Kidney (tissue), 22 donors: ENCODE results near the gene MAGEB16. TPM values are rescaled to one million over a fixed set of nuclear protein-coding genes. Genes with fewer than 3 reads are reported as not detected.

Experiments
- DNase-seq, 5 donors: peaks; one replicate each; pipeline ENCODE4 v3.0.0-alpha.2; 2013 to 2020
- FAIRE-seq: peaks from 2 replicates; lab custom pipeline; 2012; peaks lifted over from hg19 to GRCh38; lab: Jason Lieb, UNC
- H3K27ac ChIP-seq, 2 donors: one replicate each; pipeline ENCODE4 v1.7.0; 2013; ENCODE audit warnings: low read depth in 2 of 2, low read length in 2 of 2, inconsistent platforms in 1 of 2
- H3K27me3 ChIP-seq: one replicate; pipeline ENCODE4 v1.7.1; 2013; ENCODE audit warnings: low read length, inconsistent platforms; ENCODE audit not compliant: control insufficient read depth, insufficient read depth
- H3K36me3 ChIP-seq, 3 donors: one replicate each; pipeline versions ENCODE4 v1.7.0 to v1.7.1; 2013; ENCODE audit warnings: low read length in 3 of 3, control low read depth in 1 of 3, inconsistent platforms in 1 of 3; ENCODE audit not compliant: insufficient read depth in 3 of 3, control insufficient read depth in 2 of 3
- H3K4me1 ChIP-seq, 3 donors: one replicate each; pipeline versions ENCODE4 v1.7.0 to v1.7.1; 2013; ENCODE audit warnings: low read length in 3 of 3, inconsistent platforms in 1 of 3, low read depth in 1 of 3; ENCODE audit not compliant: control insufficient read depth in 2 of 3, insufficient read depth in 2 of 3
- H3K4me3 ChIP-seq, 3 donors: one replicate each; pipeline versions ENCODE4 v1.7.0 to v1.8.1; 2013; ENCODE audit warnings: low read length in 3 of 3, control low read depth in 1 of 3, inconsistent platforms in 1 of 3
- H3K9ac ChIP-seq, 3 donors: one replicate each; pipeline versions ENCODE4 v1.7.0 to v1.7.1; 2013; ENCODE audit warnings: low read length in 3 of 3, control low read depth in 1 of 3, inconsistent platforms in 1 of 3
- H3K9me3 ChIP-seq, 3 donors: one replicate each; pipeline versions ENCODE4 v1.7.0 to v1.7.1; 2013; ENCODE audit warnings: low read length in 3 of 3, control low read depth in 1 of 3, inconsistent platforms in 1 of 3; ENCODE audit not compliant: control insufficient read depth in 2 of 3, insufficient read depth in 1 of 3
- intact Hi-C: fragments of 100-400 bp; cut with DNase I; formaldehyde crosslinking; loops from one replicate; pipeline ENCODE4 v1.11.1; 2022
- long read RNA-seq, 10 donors: library from polyadenylated mRNA in 1 of 10; unstranded in 1 of 10; transcript quantifications; one replicate each; pipeline ENCODE4 v2.0.0 and lab custom pipeline, GENCODE V29; 2021 to 2026
- polyA plus RNA-seq: library from polyadenylated mRNA; stranded (reverse); fragments of 350-450 nt; fragmentation: Illumina TruSeq; extraction: RNeasy Lipid Tissue Mini Kit (QIAGEN cat#74804); gene quantifications from one replicate; pipeline ENCODE4 v1.2.3, GENCODE V29; 2014; ENCODE audit warnings: low read depth, low replicate concordance; ENCODE audit not compliant: insufficient read depth
- total RNA-seq: library from RNA; stranded (reverse); fragmentation: NEBNext Ultra II Directional; extraction: Animal tissue kit (Norgen Biotek cat#: 25700); gene quantifications from one replicate; pipeline ENCODE4 v1.2.1, GENCODE V29; 2021
- TF ChIP-seq, protein P1 (sequence below): IDR thresholded peaks from 3 replicates; pipeline ENCODE4 v1.5.1; 2012; ENCODE audit warnings: mild to moderate bottlenecking, moderate library complexity, borderline replicate concordance; ENCODE audit not compliant: insufficient read depth; ENCODE audit errors: extremely low read depth
- donor health status: control.
- donor health status: control.
- donor health status: control.
- donor health status: control.
- donor health status: control.
- donor health status: DM: yes; HTN: yes; CAD: no.
- donor health status: Normal renal cell carcinoma (clear cell type).

Gene MAGEB16
- not detected for total RNA-seq
- polyA plus RNA-seq, result not detected
- long read RNA-seq, donor 1, result 0 reads
- long read RNA-seq, donor 2, result 0 reads
- long read RNA-seq, donor 3, result 0 reads
- long read RNA-seq, donor 4, result 0 reads
- long read RNA-seq, donor 5, result 0 reads
- long read RNA-seq, donor 6, result 0 reads
- long read RNA-seq, donor 7, result 0 reads
- long read RNA-seq, donor 8, result 0 reads
- long read RNA-seq, donor 9, result 0 reads
- long read RNA-seq, donor 10, result 0 reads

DNA sequence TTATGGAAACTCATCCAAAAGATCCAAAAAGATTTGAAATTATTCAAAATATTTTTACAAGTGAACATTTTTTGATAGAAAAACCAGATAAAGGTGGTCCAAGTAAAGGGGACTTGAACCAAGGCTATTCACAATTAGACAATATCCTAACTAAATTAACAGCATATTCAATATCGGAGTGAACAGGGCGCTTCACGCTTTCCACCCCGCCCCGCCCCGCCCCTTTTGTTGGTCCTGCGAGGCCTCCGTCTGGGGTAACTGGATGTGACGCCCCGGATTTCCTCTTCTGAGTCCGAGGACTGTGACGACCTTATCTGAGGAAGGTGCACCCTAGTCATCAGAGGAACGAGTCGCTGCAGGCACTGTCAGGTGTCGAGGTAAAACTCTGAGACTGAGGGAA, at the start of gene MAGEB16:
MAGEB16 (plus strand) TSS at position 301 of the 400 bp plus-strand sequence. CDS start 3,855 bp downstream, outside the sequence.
- no peak for FAIRE-seq
- H3K36me3 ChIP-seq, result no peaks in the 10 kb centered on the region
- DNase-seq, result no peak

DNA sequence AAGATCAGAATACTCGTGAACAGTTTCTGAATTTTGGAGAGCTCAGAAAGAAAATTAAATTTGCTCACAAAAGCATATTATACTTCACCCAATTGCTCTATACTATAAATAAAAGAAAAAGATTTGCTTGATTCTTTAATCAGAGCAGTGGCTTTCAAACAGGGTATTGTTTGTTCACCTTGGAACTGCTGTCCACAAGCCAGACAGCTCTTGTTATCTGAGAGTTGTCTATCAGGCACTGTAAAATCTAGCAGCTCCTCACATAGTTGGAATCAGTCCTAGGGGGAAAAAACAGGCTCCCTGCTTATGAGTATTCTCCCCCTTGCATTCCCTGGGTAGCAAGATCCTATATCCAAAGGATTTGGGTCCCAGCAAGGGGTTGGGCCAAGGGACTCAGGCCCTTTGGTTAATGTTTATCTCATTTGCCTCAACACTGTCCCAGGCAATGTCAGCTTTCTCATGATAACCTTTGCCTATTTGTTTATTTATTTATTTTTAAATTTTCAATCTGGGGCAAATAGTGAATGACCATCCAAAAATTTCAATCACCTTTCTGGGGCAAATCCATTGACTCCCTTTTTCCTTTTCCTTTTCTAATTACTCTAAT, 24.1 kb upstream of the MAGEB16 start:
- no peaks in the 10 kb centered on the region for H3K9me3 ChIP-seq
- H3K36me3 ChIP-seq, result no peaks in the 10 kb centered on the region
- FAIRE-seq, result no peak
- no peaks in the 10 kb centered on the region for H3K27me3 ChIP-seq
- intact Hi-C loops, result no loop called here
- no peak overlapping the region for H3K27ac ChIP-seq
- no peak for DNase-seq
- TF ChIP-seq, protein P1, sequence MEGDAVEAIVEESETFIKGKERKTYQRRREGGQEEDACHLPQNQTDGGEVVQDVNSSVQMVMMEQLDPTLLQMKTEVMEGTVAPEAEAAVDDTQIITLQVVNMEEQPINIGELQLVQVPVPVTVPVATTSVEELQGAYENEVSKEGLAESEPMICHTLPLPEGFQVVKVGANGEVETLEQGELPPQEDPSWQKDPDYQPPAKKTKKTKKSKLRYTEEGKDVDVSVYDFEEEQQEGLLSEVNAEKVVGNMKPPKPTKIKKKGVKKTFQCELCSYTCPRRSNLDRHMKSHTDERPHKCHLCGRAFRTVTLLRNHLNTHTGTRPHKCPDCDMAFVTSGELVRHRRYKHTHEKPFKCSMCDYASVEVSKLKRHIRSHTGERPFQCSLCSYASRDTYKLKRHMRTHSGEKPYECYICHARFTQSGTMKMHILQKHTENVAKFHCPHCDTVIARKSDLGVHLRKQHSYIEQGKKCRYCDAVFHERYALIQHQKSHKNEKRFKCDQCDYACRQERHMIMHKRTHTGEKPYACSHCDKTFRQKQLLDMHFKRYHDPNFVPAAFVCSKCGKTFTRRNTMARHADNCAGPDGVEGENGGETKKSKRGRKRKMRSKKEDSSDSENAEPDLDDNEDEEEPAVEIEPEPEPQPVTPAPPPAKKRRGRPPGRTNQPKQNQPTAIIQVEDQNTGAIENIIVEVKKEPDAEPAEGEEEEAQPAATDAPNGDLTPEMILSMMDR, result no peak
- H3K9ac ChIP-seq, result no peak overlapping the region
- H3K4me3 ChIP-seq, result no peak overlapping the region
- H3K4me1 ChIP-seq, result no peaks in the 10 kb centered on the region

More for the DNA sequence above, at the start of gene MAGEB16:
- H3K4me1 ChIP-seq, result no peaks in the 10 kb centered on the region
- H3K27ac ChIP-seq, result no peak within 1 kb of the TSS
- intact Hi-C loops, result no loop called here
- no peaks in the 10 kb centered on the region for H3K27me3 ChIP-seq
- TF ChIP-seq, protein P1, result no peak
- H3K9me3 ChIP-seq, result no peaks in the 10 kb centered on the region
- no peak within 1 kb of the TSS for H3K4me3 ChIP-seq
- no peak within 1 kb of the TSS for H3K9ac ChIP-seq

DNA sequence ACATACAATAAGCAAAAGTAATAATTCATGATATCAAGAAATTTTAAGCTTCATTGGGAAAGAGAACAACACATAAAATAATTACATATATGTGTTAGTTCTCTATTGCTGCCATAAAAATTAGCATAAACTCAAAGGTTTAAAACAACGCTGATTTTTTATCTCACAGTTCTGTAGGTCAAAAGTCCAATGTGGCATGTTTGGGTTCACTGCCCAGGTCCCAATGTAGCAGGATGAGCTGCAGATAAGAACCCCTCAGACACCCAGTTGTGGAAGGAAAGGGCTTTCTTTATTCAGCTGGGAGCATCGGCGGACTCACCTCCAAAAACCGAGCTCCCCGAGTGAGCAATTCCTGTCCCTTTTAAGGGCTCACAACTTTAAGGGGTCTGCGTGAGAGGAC, 13.1 kb upstream of the MAGEB16 start:
- Histone ChIP-seq H3K36me3 (no peaks in the 10 kb centered on the region), H3K9me3 (no peaks in the 10 kb centered on the region), H3K9ac (no peak overlapping the region), H3K27me3 (no peaks in the 10 kb centered on the region), H3K4me3 (no peak overlapping the region), H3K4me1 (no peaks in the 10 kb centered on the region), H3K27ac (no peak overlapping the region)
- intact Hi-C loops, result no loop called here
- no peak for DNase-seq
- no peak for FAIRE-seq
- TF ChIP-seq, protein P1, result no peak
